SHP77 (cell line): ENCODE results near the gene SKP1.

ENCODE experiments used
- DNase-seq, 2 experiments: peaks; one replicate each; lab custom pipeline; 2025; lab: John Stamatoyannopoulos, UW

Gene SKP1

DNA sequence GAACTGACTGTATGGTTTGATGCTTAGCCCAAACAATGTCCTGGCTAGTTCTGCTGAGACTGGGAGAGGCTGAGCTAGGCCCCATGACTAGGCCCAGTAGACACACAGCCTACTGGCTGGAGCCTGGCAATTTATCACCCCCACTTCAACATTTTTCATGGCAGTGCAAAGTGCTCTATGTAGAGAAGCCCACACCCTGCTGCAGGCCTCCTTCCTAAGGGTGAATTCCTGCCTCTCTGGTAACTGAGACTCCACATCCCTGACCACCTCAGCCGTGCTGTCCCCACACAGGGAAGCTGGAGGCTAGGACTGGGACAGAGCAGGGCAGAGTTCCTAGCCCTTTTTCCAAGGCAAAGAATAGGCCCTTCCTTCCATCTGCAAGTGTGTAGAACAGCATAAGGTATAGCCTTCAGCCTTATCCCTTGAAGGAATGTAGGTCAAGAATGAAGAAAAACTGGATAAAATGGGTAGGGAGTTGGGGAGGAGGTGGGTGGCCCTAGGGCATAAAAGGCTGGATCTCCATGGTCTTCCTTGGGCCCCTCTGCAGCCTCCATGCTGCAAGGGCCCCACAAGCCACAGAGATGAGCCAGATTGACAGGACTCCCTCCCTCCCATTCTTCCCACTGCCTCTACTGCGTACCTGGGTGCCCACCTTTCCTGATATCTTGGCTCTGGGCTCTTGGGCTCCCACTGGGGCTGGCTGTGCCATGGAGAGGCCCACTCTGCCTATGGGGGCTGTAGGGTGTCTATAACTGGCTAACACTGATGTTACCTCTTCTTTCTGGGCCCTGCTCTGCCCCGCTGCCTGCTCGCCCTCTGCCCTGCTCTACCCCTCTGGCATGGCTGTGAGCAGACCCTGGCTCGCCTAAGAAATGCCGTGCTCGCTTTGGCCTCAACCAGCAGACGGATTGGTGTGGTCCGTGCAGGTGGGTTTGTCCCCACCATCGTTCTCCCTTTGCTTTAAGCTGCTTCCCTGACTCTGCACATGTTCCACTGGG is 32.5 kb downstream of the SKP1 start:
- no peak for DNase-seq

DNA sequence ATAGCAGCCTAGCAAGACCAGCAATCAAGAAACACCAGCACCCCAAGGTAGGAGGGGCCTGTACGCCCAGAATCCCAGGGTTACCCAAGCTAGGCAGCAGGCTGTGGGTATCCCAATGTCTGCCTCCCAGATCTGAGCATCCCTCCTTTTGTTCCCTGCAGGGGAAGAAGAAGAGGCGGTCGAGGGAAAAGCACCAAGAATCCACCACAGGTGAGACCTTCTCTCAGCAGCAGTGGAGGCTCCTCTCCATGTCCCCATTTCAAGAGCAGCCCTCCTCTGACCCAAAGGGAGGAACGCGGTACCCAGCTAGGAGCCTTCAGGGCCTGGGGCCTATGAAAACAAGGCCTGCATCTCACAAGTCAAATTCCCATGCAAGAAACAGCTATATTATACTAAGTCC is 33.3 kb downstream of the SKP1 start:
- no peak for DNase-seq

DNA sequence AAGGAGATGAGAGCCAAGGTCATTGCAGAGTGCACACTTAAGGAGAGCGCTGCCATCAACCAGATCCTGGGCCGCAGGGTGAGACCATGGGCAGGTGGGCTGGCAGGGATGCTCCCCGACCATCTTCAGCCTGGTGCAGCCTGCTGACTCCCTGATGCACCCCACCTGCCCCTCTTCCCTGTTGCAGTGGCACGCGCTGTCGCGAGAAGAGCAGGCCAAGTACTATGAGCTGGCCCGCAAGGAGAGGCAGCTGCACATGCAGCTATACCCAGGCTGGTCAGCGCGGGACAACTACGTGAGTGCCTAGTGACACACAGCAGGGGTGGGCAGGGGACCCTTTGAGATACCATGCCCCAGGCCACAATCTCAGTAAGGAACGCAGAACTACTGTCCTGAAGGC is 33.9 kb downstream of the SKP1 start:
- no peak for DNase-seq

DNA sequence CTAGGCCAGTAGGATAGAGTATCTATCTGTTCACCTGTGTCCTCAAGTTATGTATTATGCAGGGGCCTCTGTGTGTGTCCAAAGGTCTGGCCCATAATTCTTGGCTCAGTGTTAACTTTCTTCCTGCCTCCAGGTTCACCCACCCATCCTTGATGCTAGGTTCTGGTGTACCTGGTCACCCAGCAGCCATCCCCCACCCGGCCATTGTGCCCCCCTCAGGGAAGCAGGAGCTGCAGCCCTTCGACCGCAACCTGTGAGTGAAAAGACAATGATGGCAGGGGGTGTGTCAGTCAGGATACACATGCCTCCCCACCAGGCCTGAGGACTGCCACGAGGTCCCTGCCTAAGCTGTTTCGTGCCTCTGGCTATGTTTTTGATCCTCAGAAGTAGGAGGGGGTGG is 34.7 kb downstream of the SKP1 start:
- no peak for DNase-seq

DNA sequence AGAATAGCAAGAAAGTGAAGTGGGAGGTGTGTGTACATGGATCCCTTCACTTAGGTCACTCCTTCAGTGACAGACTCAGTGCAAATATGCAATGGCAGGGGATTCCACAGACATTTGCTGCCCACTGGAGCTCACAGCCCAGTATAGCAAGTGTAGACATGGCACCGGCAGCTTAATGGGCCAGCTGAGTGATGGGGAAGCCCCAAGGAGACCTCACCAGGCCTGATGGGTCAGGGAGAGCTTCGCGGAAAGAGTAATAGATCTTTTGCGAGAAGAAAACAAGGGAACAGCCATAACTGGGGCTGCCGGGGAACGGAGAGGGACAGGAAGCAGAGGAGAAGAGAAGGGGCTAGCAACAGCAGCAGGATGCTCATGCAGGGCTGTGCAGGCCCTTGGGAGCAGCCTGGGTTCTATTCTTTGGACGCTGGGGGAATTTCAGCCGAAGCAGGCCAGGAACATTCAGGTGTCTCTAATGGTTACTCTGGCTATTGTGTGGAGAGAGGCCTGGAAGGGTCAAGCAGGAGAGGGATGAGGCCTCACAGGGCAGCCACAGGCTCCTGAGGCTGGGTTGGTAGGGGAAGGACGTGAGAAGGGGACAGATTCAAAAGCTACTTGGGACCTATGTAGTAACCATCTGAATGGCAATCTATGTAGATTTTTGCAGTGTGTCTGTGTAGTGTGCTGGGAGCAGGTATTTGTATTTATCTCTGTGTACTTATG is 35.3 kb downstream of the SKP1 start:
- DNase-seq = no peak

- peak; percentile 52 to 69 for DNase-seq
Observed at GRCh38 chr5:134140530-134141201, 36.1 kb downstream of the SKP1 start.

DNA sequence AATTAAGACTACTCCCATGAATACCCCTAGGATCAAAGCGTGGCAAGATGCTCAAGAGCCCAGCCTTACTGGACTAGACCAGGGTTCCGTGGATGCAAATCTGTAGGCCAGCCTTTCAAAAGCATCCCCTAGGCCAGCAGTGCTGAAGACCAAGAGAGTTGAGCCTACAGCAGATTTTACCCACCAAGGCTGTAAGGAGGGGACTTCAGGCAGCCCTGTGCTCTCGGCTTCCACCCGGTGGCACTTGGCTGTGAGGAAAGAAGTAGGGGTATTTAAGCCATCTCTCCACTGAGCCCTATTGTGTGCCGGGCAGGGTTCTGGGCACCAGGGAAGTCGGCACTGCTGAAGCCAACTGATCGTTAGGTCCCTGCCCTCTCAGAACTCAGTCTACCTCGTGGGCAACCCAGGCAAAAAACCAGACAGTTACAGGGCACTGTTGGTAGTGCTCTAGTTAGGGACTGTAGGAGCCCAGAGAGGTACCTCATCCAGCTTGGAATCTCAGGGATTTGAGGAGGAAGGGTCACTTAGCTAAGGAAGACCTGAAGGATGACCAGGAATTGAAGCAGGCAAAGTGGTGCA is 36.8 kb downstream of the SKP1 start:
- no peak for DNase-seq

GRCh38 chr5:134139377-134139851 is 37.3 kb downstream of the SKP1 start:
- DNase-seq = no peak

DNA sequence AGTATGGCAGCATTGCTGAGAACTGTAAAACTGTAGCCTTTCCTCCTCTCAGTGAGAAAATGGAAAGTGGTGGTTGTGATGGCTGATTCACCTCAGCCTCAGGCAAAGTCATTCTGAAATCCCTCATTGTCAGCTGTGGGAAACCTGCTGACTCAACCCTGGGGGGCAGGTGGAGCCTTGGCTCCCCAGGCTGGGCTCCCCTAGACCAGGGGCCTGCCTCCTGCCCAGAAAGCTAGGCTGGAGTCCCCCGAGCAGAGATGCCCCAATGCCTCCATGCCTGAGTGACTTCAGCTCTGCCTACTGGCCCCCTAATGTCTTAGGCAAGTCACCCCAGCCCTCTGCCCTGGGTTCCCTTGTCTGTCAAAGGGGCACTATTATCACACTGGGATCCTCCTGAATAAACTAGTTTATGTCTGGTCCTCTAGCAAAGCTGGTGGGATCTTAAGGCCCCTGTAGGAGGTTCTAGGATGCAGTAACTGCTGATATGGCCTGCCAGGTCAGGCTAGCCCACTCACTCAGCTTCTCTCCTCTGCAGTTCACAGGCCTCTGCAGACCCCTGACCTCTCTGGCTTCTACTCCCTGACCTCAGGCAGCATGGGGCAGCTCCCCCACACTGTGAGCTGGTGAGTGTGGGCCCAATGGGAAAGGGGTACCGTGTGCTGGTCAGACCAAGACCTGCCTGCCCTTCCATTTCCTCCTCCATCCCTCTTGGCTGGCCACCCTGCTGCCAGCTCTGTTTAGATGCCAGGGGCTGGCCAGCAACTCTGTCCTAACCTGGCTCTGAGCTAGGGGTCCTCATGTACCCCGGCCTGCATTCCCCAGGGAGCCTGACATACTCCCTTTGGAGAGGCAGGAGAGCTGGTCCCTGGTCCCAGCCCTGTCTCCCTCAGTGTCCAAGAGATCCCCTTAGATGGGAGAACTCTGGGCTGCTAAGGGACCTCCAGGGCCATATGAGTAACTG is 38.1 kb downstream of the SKP1 start:
- DNase-seq = no peak

- no peak for DNase-seq
Observed at GRCh38 chr5:134136771-134137170, 40.0 kb downstream of the SKP1 start.

DNA sequence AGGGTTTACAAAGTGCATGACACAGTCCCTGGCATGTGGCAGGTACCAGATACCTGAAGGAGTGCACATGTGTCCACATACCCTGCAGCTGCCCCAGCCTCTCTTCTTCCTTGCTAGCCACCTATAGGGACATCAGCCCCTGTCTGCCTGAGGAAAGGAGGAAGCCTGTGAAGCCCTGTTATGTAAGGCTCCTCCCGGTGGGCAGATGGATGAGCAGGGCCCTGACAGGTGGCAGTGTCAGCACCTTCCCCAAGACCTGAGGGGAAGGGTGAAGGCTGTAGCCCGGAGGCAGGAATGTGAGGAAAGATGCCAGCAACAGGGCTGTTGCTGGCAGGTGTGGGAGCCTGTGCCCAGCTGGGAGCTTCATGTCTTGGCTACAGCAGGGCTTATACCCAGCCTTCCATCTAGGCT is 40.5 kb downstream of the SKP1 start:
- DNase-seq = no peak

GRCh38 chr5:134135091-134135655 is 41.6 kb downstream of the SKP1 start:
- DNase-seq = no peak

- no peak for DNase-seq
Observed at GRCh38 chr5:134133995-134134541, 42.7 kb downstream of the SKP1 start.

DNA sequence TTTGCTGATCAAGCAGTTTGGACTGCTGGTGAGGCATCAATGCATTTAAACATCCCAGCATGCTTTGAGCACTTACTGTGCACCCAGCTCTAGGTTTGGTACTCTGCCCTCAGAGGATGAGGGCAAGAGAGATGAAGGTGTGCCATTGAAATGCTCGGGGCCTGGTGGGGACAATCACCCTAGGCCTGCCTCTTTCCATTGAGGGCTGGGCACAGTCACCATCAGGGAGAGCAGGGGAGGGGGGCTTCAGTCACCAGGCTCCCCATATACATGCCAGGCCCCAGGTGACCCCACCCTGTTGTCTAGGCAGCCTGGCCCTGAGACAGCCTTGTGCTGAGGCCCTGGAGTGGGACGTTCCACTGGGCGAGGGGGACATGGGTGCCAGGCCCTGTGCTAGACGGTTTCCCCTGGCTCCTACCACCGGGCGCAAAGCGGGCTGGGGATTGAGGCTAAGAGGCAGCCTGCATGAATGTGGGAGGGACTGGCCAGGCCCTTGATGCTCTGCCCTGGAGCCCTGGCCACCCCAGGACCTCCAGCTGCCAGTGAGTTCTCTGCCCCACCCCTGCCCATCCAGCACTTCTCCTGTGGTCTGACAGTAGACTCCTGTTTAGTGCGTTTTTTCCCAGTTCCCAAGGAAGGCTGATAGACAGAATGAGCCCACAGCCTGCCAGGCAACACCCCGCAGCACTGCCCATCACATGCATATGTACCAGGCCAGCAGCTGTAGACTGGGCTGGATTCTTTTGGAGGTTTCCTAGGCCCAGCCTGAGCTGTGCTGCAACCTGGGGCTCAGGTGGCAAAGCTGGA is 43.4 kb downstream of the SKP1 start:
- no peak for DNase-seq

GRCh38 chr5:134132372-134133187 is 44.2 kb downstream of the SKP1 start:
- DNase-seq = no peak

- no peak for DNase-seq
Observed at GRCh38 chr5:134131578-134132350, 45.0 kb downstream of the SKP1 start.

- DNase-seq = no peak
Observed at GRCh38 chr5:134131165-134131564, 45.6 kb downstream of the SKP1 start.
